SH-SY5Y (cell line): ENCODE measurements around the gene CERS3.

Source experiments
- GATA2 ChIP-seq: IDR thresholded peaks from 2 replicates; pipeline ENCODE4 v1.6.1; 2011; ENCODE audit warnings: mild to moderate bottlenecking, low read depth, low read length
- GATA3 ChIP-seq: IDR thresholded peaks from 2 replicates; pipeline ENCODE4 v1.6.1; 2011; ENCODE audit warnings: low read depth, mild to moderate bottlenecking, low read length, moderate library complexity

- no peak for TF ChIP-seq GATA3
- no peak for TF ChIP-seq GATA2
These were observed 38.3 kb upstream of the CERS3 start for GRCh38 chr15:100566850-100567628.
